Measurements from ENCODE around the gene NFYC. TPM values are rescaled to one million over a fixed set of nuclear protein-coding genes. Genes with fewer than 3 reads are reported as not detected.
"Not testable (repeated sequence)": the region's sequence is repeated elsewhere in the genome, so short reads cannot be mapped to it uniquely, and the experiment has no call there.

Gene NFYC
- total and polyA plus RNA-seq, 7 donors = 38.0 to 53.5 (median 41.8) TPM

DNA sequence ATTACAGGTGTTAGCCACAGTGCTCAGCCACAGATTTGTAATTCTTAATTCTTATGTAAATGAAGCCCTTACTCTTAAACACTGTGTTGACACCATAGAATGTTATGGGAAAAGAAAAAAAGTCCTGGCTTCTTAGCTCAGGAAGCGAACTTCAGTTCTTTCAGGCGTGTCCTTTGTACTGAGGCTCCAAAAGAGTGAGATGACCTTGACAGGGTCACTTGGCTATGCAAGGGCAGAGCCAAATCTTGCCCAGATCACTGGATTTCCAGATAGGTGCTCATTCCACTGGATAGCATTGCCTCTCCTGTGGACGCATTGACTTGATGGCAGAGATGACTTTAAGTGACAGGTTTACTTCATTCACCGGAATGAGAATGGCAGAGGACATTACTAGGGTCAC is 4.8 kb downstream of the NFYC start:
- H3K4me1 ChIP-seq = peaks cover 0 to 49% (median 26%) of the 10 kb centered on the region in 4 donors
- intact Hi-C loops (cut with DNase I) = loop anchor here (10.0 kb wide), 1 partner anchor 249 kb away; no protein-coding TSS in a partner anchor

DNA sequence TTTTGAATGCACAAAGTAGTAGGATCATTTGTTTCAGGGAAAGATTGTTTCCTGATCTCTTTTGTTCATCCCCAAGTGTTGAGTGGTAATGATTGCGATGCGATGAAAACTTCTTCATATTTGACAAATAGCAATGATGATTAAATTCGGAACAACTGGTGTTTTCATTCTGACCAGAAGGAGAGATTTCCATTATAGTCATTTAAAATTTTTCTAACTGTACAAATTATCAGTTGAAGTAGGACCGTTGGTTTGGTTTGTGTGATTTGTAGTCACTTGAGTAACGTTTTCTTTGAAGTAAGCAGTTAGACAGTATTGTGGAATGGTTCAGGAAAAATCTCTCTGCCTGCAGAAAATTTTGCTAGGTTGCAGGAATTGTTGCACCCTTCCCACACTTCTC is 5.9 kb downstream of the NFYC start:
- Histone ChIP-seq H3K4me1 (peaks cover 0 to 46% (median 24%) of the 10 kb centered on the region in 4 donors), H3K27me3 (no peaks in the 10 kb centered on the region), H3K9me3 (no peaks in the 10 kb centered on the region), H3K36me3 (no peaks in the 10 kb centered on the region), H3K27ac (no peak overlapping the region), H3K4me3 (no peak overlapping the region)
- TF ChIP-seq POLR2A (IDR thresholded peaks at IDR 0.05) (no peak), EP300 (IDR thresholded peaks at IDR 0.05) (no peak), POLR2AphosphoS5 (IDR thresholded peaks at IDR 0.05) (no peak)
- TF ChIP-seq, protein P1, sequence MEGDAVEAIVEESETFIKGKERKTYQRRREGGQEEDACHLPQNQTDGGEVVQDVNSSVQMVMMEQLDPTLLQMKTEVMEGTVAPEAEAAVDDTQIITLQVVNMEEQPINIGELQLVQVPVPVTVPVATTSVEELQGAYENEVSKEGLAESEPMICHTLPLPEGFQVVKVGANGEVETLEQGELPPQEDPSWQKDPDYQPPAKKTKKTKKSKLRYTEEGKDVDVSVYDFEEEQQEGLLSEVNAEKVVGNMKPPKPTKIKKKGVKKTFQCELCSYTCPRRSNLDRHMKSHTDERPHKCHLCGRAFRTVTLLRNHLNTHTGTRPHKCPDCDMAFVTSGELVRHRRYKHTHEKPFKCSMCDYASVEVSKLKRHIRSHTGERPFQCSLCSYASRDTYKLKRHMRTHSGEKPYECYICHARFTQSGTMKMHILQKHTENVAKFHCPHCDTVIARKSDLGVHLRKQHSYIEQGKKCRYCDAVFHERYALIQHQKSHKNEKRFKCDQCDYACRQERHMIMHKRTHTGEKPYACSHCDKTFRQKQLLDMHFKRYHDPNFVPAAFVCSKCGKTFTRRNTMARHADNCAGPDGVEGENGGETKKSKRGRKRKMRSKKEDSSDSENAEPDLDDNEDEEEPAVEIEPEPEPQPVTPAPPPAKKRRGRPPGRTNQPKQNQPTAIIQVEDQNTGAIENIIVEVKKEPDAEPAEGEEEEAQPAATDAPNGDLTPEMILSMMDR (IDR thresholded peaks at IDR 0.05) = no peak
- no peak for DNase-seq
- 80 to 83% methylated on average over 5 of the region's 5 CpGs for WGBS, 2 donors
- intact Hi-C loops (cut with DNase I) = loop anchor here (10.0 kb wide), 1 partner anchor 247 kb away; no protein-coding TSS in a partner anchor

More for the DNA sequence above, 4.8 kb downstream of the NFYC start:
- no peak overlapping the region for H3K4me3 ChIP-seq
- TF ChIP-seq, protein P1 (IDR thresholded peaks at IDR 0.05) = no peak
- TF ChIP-seq POLR2A (IDR thresholded peaks at IDR 0.05) (no peak), POLR2AphosphoS5 (IDR thresholded peaks at IDR 0.05) (no peak), EP300 (IDR thresholded peaks at IDR 0.05) (no peak)
- H3K36me3 ChIP-seq = no peaks in the 10 kb centered on the region
- DNase-seq = no peak
- H3K9me3 ChIP-seq = no peaks in the 10 kb centered on the region
- H3K27ac ChIP-seq = peak overlapping the region in 1 of 4 donors; percentile 17
- WGBS, 2 donors = 85 to 91% methylated on average over 4 of the region's 4 CpGs
- no peaks in the 10 kb centered on the region for H3K27me3 ChIP-seq

DNA sequence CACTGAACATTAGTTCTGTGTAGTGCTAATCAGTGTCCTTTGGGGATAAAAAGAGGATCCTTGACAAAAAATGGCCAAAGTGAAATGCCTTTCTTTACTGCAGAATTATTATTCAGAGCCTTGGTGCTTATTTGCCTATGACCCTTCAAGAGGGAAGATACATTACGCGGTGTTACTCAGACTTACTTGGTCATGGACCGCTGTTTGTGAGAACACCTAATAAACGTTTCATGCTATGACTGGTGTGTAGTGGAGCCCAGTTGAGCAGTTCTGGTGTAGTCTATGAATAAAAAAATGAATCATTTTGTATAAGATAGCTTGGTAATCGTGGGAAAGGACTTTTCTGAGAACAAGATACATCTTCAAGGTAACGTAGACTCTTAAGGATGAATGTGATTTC is 8.3 kb downstream of the NFYC start:
- Histone ChIP-seq H3K4me1 (peaks cover 0 to 42% (median 23%) of the 10 kb centered on the region in 4 donors), H3K9me3 (no peaks in the 10 kb centered on the region), H3K36me3 (no peaks in the 10 kb centered on the region), H3K4me3 (no peak overlapping the region), H3K27ac (peak overlapping the region in 1 of 4 donors; percentile 36), H3K27me3 (no peaks in the 10 kb centered on the region)
- no peak for DNase-seq
- WGBS, 2 donors = 82 to 84% methylated on average over 6 of the region's 6 CpGs
- TF ChIP-seq, protein P1 (IDR thresholded peaks at IDR 0.05) = no peak
- TF ChIP-seq EP300 (IDR thresholded peaks at IDR 0.05) (no peak), POLR2AphosphoS5 (IDR thresholded peaks at IDR 0.05) (no peak), POLR2A (IDR thresholded peaks at IDR 0.05) (no peak)
- intact Hi-C loops (cut with DNase I) = loop anchor here (10.0 kb wide), 1 partner anchor 245 kb away; no protein-coding TSS in a partner anchor

DNA sequence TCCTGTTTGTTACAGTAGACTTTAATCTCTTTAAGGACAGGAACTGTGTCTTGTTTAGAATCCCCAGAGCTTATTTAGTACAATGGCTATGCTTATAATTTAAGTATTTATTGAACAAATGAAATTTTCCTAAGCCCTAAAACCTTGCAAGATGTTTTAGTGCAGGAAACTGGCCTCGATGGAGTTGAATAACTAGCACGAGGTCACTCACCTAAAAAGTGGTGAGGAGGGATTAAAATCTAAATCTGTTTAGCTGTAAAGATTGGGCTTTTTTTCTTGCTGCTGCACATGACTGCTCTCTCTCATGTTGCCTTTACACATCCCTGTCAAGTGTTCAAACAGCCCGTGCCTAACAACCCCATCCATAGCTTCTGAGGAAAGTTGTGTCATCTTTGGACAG is 10.2 kb downstream of the NFYC start:
- 58 to 74% methylated on average over 3 of the region's 3 CpGs for WGBS, 2 donors
- H3K27ac ChIP-seq = no peak overlapping the region
- H3K9me3 ChIP-seq = no peaks in the 10 kb centered on the region
- H3K4me3 ChIP-seq = no peak overlapping the region
- H3K27me3 ChIP-seq = no peaks in the 10 kb centered on the region
- no peak for DNase-seq
- intact Hi-C loops (cut with DNase I) = no loop called here
- H3K36me3 ChIP-seq = no peaks in the 10 kb centered on the region
- peaks cover 0 to 44% (median 25%) of the 10 kb centered on the region in 4 donors for H3K4me1 ChIP-seq
- TF ChIP-seq POLR2A (IDR thresholded peaks at IDR 0.05) (no peak), EP300 (IDR thresholded peaks at IDR 0.05) (no peak), POLR2AphosphoS5 (IDR thresholded peaks at IDR 0.05) (no peak)
- TF ChIP-seq, protein P1 (IDR thresholded peaks at IDR 0.05) = no peak

DNA sequence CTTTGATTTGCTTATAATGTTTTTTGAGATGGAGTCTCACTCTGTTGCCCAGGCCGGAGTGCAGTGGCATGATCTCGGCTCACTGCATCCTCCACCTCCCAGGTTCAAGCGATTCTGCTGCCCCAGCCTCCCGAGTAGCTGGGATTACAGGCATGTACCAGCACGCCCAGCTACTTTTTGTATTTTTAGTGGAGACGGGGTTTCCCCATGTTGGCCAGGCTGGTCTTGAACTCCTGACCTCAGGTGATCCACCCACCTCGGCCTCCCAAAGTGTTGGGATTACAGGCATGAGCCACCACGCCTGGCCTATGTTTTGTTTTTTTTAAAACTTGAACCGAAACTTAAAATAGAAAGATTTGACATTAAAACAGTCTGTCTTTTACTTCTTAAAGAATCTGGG is 11.3 kb downstream of the NFYC start:
- H3K4me3 ChIP-seq; H3K9me3 ChIP-seq; H3K27ac ChIP-seq; H3K36me3 ChIP-seq; intact Hi-C loops (cut with DNase I); H3K27me3 ChIP-seq; DNase-seq: not testable (repeated sequence)
- 91% methylated on average over 9 of the region's 9 CpGs for WGBS, 2 donors
- H3K4me1 ChIP-seq = peaks cover 0 to 39% (median 24%) of the 10 kb centered on the region in 4 donors

Data from sigmoid colon (tissue), 7 donors.